Memory B cell (primary cell): ENCODE measurements around the gene ZNF726.
"Not testable (repeated sequence)": the region's sequence is repeated elsewhere in the genome, so short reads cannot be mapped to it uniquely, and the experiment has no call there.

Source experiments
- ATAC-seq: fragments of 150-1000 bp; cut with Tn5 transposase; 2 replicates; pipeline ENCODE4 v1.10.0; 2021; ENCODE audit warnings: low read depth, mild to moderate bottlenecking, moderate library complexity
- DNase-seq, 2 donors: peaks; one replicate each; pipeline ENCODE4 v3.0.0; 2022; ENCODE audit warnings: low spot score in 2 of 2
- H3K27ac Mint-ChIP-seq: one replicate; pipeline ENCODE4 v1.8.0; 2022; ENCODE audit warnings: mild to moderate bottlenecking, moderate library complexity, mixed read lengths
- H3K27me3 Mint-ChIP-seq: one replicate; pipeline ENCODE4 v1.8.0; 2022; ENCODE audit warnings: mixed read lengths
- H3K36me3 Mint-ChIP-seq: one replicate; pipeline ENCODE4 v1.8.0; 2022; ENCODE audit warnings: mild to moderate bottlenecking, mixed read lengths
- H3K4me1 Mint-ChIP-seq: one replicate; pipeline ENCODE4 v1.8.0; 2022; ENCODE audit warnings: mixed read lengths
- H3K4me3 Mint-ChIP-seq: one replicate; pipeline ENCODE4 v1.8.0; 2022; ENCODE audit warnings: mild to moderate bottlenecking, moderate library complexity, mixed read lengths
- H3K9me3 Mint-ChIP-seq: one replicate; pipeline ENCODE4 v1.8.0; 2022; ENCODE audit warnings: mixed read lengths

ZNF726 gene

GRCh38 chr19:23914402-23915286 lies at the start of gene ZNF726:
Gene ZNF726, plus strand, starts transcription at chr19:23914886. Its CDS starts 109 bp downstream, at chr19:23914995.
- H3K9me3 Mint-ChIP-seq, result no peaks in the 10 kb centered on the region
- no peaks in the 10 kb centered on the region for H3K27me3 Mint-ChIP-seq
- H3K4me1 Mint-ChIP-seq, result peaks cover 5% of the 10 kb centered on the region
- peak; percentile 74 to 80 for DNase-seq
- H3K27ac Mint-ChIP-seq, result peak within 1 kb of the TSS; percentile 87
- no peaks in the 10 kb centered on the region for H3K36me3 Mint-ChIP-seq
- ATAC-seq, result peak; percentile 93
- peak within 1 kb of the TSS; percentile 91 for H3K4me3 Mint-ChIP-seq

GRCh38 chr19:23867895-23868294 lies 46.8 kb upstream of the ZNF726 start:
- Mint-ChIP-seq H3K27ac (no peak overlapping the region), H3K9me3 (peaks cover 8% of the 10 kb centered on the region), H3K4me3 (no peak overlapping the region), H3K36me3 (no peaks in the 10 kb centered on the region), H3K4me1 (no peaks in the 10 kb centered on the region), H3K27me3 (no peaks in the 10 kb centered on the region)
- ATAC-seq, result no peak
- DNase-seq, result no peak

- Mint-ChIP-seq H3K4me1 (no peaks in the 10 kb centered on the region), H3K36me3 (no peaks in the 10 kb centered on the region), H3K4me3 (no peak overlapping the region), H3K27ac (no peak overlapping the region), H3K27me3 (no peaks in the 10 kb centered on the region), H3K9me3 (peaks cover 7% of the 10 kb centered on the region)
- DNase-seq, result no peak
- no peak for ATAC-seq
These were observed 46.1 kb upstream of the ZNF726 start for GRCh38 chr19:23868630-23869029.

GRCh38 chr19:23872282-23872919 lies 42.3 kb upstream of the ZNF726 start:
- DNase-seq (no peak), ATAC-seq (no peak)
- Mint-ChIP-seq H3K27ac (no peak overlapping the region), H3K36me3 (no peaks in the 10 kb centered on the region), H3K4me3 (no peak overlapping the region), H3K27me3 (no peaks in the 10 kb centered on the region), H3K9me3 (peaks cover 6% of the 10 kb centered on the region), H3K4me1 (no peaks in the 10 kb centered on the region)

GRCh38 chr19:23876261-23876660 lies 38.4 kb upstream of the ZNF726 start:
- peaks cover 31% of the 10 kb centered on the region for H3K9me3 Mint-ChIP-seq
- DNase-seq (no peak), ATAC-seq (no peak)
- peaks cover 4% of the 10 kb centered on the region for H3K27me3 Mint-ChIP-seq
- H3K4me1 Mint-ChIP-seq, result no peaks in the 10 kb centered on the region
- no peak overlapping the region for H3K27ac Mint-ChIP-seq
- peaks cover 16% of the 10 kb centered on the region for H3K36me3 Mint-ChIP-seq
- H3K4me3 Mint-ChIP-seq, result no peak overlapping the region

- not testable (repeated sequence) for DNase-seq, ATAC-seq, H3K4me3 Mint-ChIP-seq, H3K27me3 Mint-ChIP-seq, H3K4me1 Mint-ChIP-seq, H3K27ac Mint-ChIP-seq
- peaks cover 34% of the 10 kb centered on the region for H3K9me3 Mint-ChIP-seq
- peaks cover 18% of the 10 kb centered on the region for H3K36me3 Mint-ChIP-seq
These were observed 37.9 kb upstream of the ZNF726 start for GRCh38 chr19:23876756-23877155.

GRCh38 chr19:23882493-23882892 lies 32.2 kb upstream of the ZNF726 start:
- DNase-seq (no peak), ATAC-seq (peak; percentile 62)
- Mint-ChIP-seq H3K4me1 (no peaks in the 10 kb centered on the region), H3K9me3 (peaks cover 40% of the 10 kb centered on the region), H3K4me3 (no peak overlapping the region), H3K36me3 (peaks cover 20% of the 10 kb centered on the region), H3K27ac (no peak overlapping the region), H3K27me3 (peaks cover 4% of the 10 kb centered on the region)

- H3K27me3 Mint-ChIP-seq, result no peaks in the 10 kb centered on the region
- no peaks in the 10 kb centered on the region for H3K4me1 Mint-ChIP-seq
- H3K4me3 Mint-ChIP-seq, result no peak overlapping the region
- DNase-seq, result no peak
- H3K36me3 Mint-ChIP-seq, result peaks cover 15% of the 10 kb centered on the region
- ATAC-seq, result no peak
- peaks cover 32% of the 10 kb centered on the region for H3K9me3 Mint-ChIP-seq
- H3K27ac Mint-ChIP-seq, result no peak overlapping the region
These were observed 30.3 kb upstream of the ZNF726 start for GRCh38 chr19:23884363-23884762.

GRCh38 chr19:23887642-23888041 lies 27.0 kb upstream of the ZNF726 start:
- Mint-ChIP-seq H3K4me3 (no peak overlapping the region), H3K9me3 (peaks cover 10% of the 10 kb centered on the region), H3K36me3 (no peaks in the 10 kb centered on the region), H3K4me1 (no peaks in the 10 kb centered on the region), H3K27ac (no peak overlapping the region), H3K27me3 (no peaks in the 10 kb centered on the region)
- DNase-seq, result no peak
- no peak for ATAC-seq

- peaks cover 11% of the 10 kb centered on the region for H3K9me3 Mint-ChIP-seq
- H3K36me3 Mint-ChIP-seq, H3K27me3 Mint-ChIP-seq, H3K4me3 Mint-ChIP-seq, H3K4me1 Mint-ChIP-seq, DNase-seq, H3K27ac Mint-ChIP-seq, ATAC-seq: not testable (repeated sequence)
These were observed 18.6 kb upstream of the ZNF726 start for GRCh38 chr19:23896096-23896495.

GRCh38 chr19:23896912-23897311 lies 17.8 kb upstream of the ZNF726 start:
- Mint-ChIP-seq H3K4me3 (no peak overlapping the region), H3K36me3 (no peaks in the 10 kb centered on the region), H3K4me1 (no peaks in the 10 kb centered on the region), H3K27me3 (peaks cover 3% of the 10 kb centered on the region), H3K27ac (no peak overlapping the region), H3K9me3 (peaks cover 10% of the 10 kb centered on the region)
- no peak for DNase-seq
- no peak for ATAC-seq

GRCh38 chr19:23901360-23901759 lies 13.3 kb upstream of the ZNF726 start:
- Mint-ChIP-seq H3K9me3 (peaks cover 16% of the 10 kb centered on the region), H3K27ac (no peak overlapping the region), H3K27me3 (peaks cover 3% of the 10 kb centered on the region), H3K4me3 (no peak overlapping the region), H3K36me3 (peaks cover 1% of the 10 kb centered on the region), H3K4me1 (no peaks in the 10 kb centered on the region)
- ATAC-seq, result no peak
- DNase-seq, result no peak

GRCh38 chr19:23904406-23904805 lies 10.3 kb upstream of the ZNF726 start:
- H3K4me1 Mint-ChIP-seq, result no peaks in the 10 kb centered on the region
- no peak overlapping the region for H3K4me3 Mint-ChIP-seq
- DNase-seq (no peak), ATAC-seq (no peak)
- H3K9me3 Mint-ChIP-seq, result peaks cover 6% of the 10 kb centered on the region
- H3K36me3 Mint-ChIP-seq, result peaks cover 1% of the 10 kb centered on the region
- H3K27me3 Mint-ChIP-seq, result no peaks in the 10 kb centered on the region
- H3K27ac Mint-ChIP-seq, result no peak overlapping the region

- Mint-ChIP-seq H3K4me3 (no peak overlapping the region), H3K9me3 (peaks cover 6% of the 10 kb centered on the region), H3K27ac (no peak overlapping the region), H3K4me1 (no peaks in the 10 kb centered on the region), H3K36me3 (peaks cover 1% of the 10 kb centered on the region), H3K27me3 (no peaks in the 10 kb centered on the region)
- no peak for ATAC-seq
- DNase-seq, result no peak
These were observed 8.9 kb upstream of the ZNF726 start for GRCh38 chr19:23905771-23906170.
